Cerebellar cortex (tissue), 1 donor: Measurements from ENCODE around the gene OR4L1.
"Not testable (repeated sequence)": the region's sequence is repeated elsewhere in the genome, so short reads cannot be mapped to it uniquely, and the experiment has no call there.

Source experiments
- DNase-seq: peaks from one replicate; pipeline ENCODE4 v3.0.0-alpha.2; 2015; ENCODE audit warnings: low spot score

Gene OR4L1, protein sequence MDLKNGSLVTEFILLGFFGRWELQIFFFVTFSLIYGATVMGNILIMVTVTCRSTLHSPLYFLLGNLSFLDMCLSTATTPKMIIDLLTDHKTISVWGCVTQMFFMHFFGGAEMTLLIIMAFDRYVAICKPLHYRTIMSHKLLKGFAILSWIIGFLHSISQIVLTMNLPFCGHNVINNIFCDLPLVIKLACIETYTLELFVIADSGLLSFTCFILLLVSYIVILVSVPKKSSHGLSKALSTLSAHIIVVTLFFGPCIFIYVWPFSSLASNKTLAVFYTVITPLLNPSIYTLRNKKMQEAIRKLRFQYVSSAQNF

DNA sequence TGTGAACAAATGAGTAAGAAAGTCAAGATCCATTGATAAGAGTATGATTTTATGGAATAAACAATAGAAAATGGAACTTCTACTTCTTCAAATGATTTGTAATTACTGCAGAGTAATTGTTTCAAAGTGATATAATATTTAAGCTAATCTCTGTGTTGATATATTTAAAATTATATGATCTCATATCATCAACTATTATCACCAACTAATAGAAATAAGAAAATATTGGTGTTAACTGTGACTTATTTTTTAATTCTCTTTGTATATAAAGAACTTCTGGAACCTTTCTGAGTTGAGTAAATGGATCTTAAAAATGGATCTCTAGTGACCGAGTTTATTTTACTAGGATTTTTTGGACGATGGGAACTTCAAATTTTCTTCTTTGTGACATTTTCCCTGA is at the start of gene OR4L1:
OR4L1 (plus strand) TSS at position 301 of the 400 bp plus-strand sequence; CDS start at position 301, 0 bp downstream.
- no peak for DNase-seq

DNA sequence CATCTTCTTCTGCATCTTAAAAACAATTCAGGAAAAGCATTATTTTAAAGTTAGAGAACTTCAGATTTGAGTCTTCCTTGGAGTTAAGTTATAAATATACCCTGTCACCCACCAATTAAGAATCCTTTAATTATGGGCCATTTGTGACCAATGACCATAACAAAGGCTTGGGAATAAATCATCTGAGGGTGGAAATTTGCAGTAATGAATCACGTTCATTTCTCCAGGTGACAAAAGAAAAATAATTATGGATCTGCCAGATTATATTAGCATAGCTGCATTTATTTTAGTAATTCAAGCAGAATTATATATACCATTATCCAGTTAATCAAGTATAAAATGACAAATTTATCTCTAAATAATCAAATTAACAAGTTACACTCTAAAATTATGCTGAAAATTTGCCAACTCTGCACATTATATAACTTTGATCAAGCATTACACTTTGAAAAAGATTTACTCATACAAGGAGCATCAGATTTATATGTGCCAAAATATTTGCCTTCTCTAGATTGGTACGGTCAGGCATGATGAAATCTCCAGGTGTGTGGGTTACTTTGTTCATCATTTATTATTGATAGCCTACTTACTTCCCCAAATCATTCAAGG is 40.5 kb upstream of the OR4L1 start, which contains the start of gene OR4K14:
OR4K14 (minus strand) TSS at position 51 of the 609 bp plus-strand sequence. CDS start 4,114 bp downstream, outside the sequence.
- no peak for DNase-seq

GRCh38 chr14:20031058-20031457 is 28.8 kb upstream of the OR4L1 start:
- no peak for DNase-seq

DNA sequence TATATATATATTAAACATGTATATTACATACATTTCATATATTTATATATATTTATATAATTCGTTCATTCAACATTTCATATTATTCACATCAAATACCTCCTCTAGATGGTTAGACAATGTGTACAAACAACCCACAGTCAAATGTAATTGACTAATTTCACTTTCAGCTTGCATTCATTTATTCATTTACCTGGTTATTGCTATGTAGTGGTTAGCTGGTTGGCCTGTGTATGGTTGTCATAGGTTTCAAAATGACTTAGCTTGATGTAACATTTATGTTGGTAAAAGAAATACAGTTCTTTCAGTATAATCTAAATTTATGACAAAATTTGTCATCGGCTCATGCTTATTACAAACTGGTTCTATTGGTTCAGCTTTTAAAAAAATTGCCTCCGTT is 24.4 kb upstream of the OR4L1 start:
- DNase-seq: no peak

- no peak for DNase-seq
Observed at GRCh38 chr14:20035938-20036337, 23.9 kb upstream of the OR4L1 start, which contains the start of gene OR4K13. OR4K13 (minus strand) TSS chr14:20036038; CDS start chr14:20034758, 1,280 bp downstream.

DNA sequence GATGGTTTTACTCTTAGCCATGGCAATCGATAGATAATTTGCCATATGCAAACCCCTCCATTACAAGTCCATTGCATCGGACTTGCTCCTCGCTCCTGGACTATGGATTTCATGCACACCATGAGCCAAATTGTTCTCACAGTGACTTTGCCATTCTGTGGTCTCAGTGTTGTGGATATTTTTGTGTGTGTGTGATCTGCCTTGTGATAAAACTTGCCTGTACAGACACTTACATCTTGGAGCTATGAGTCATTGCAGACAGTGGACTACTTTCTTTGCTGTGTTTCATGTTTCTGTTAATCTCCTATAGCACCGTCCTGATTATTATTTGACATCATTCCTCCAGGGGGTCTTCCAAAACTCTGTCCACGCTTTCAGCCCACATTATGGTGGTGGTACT is 15.6 kb upstream of the OR4L1 start:
- no peak for DNase-seq

DNA sequence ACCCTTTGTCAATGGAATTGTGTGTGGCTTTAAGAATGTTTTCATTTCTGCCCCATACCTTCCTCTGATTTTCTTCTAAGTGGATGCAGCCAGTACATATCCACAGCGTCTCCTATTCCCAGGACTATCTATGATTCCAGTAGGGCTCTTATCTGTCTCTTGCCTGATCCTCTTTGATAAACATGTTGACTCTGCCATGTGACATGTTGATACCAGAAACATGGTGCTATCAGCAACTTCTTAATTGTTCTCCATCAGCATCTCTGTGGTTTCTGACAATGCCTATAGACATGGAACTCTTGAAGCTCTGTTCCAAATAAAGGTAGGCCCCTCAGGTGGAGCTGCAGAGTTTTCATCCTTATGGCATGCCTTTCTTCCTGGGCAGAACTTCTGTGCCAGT is 11.6 kb upstream of the OR4L1 start:
- DNase-seq: no peak

GRCh38 chr14:20092050-20092449 is 32.2 kb downstream of the OR4L1 start:
- no peak for DNase-seq

- DNase-seq: no peak
Observed at GRCh38 chr14:20093442-20093841, 33.6 kb downstream of the OR4L1 start.

GRCh38 chr14:20098926-20099770 is 39.3 kb downstream of the OR4L1 start:
- not testable (repeated sequence) for DNase-seq

GRCh38 chr14:20110438-20110837 is 50.6 kb downstream of the OR4L1 start, which contains the start of gene OR4K17:
OR4K17 (plus strand) TSS chr14:20110739; CDS start chr14:20117500, 6,761 bp downstream.
- no peak for DNase-seq
